BLaER1 (cell line): ENCODE results near the gene MAP7.
"Not testable (repeated sequence)": the region's sequence is repeated elsewhere in the genome, so short reads cannot be mapped to it uniquely, and the experiment has no call there.

Experiments used
- H3K27ac ChIP-seq: shearing (Covaris generic); formaldehyde crosslinking; 2 replicates; pipeline ENCODE4 v1.8.1; 2022
- H3K27me3 ChIP-seq: shearing (Covaris generic); formaldehyde crosslinking; 2 replicates; pipeline ENCODE4 v1.8.1; 2022
- H3K36me3 ChIP-seq: shearing (Covaris generic); formaldehyde crosslinking; 2 replicates; pipeline ENCODE4 v1.8.1; 2022
- H3K4me1 ChIP-seq: shearing (Covaris generic); formaldehyde crosslinking; 2 replicates; pipeline ENCODE4 v1.8.1; 2022
- H3K4me2 ChIP-seq: shearing (Covaris generic); formaldehyde crosslinking; 2 replicates; pipeline ENCODE4 v1.8.1; 2022
- H3K4me3 ChIP-seq: shearing (Covaris generic); formaldehyde crosslinking; 2 replicates; pipeline ENCODE4 v1.8.1; 2022
- H3K9ac ChIP-seq: shearing (Covaris generic); formaldehyde crosslinking; 2 replicates; pipeline ENCODE4 v1.8.1; 2022
- H3K9me3 ChIP-seq: shearing (Covaris generic); formaldehyde crosslinking; 2 replicates; pipeline ENCODE4 v1.8.1; 2022
- H4K20me1 ChIP-seq: shearing (Covaris generic); formaldehyde crosslinking; 2 replicates; pipeline ENCODE4 v1.8.1; 2022
- Cebpa-rat ChIP-seq: shearing (Covaris generic); IDR thresholded peaks from 2 replicates; pipeline ENCODE4 v1.8.1; 2022

MAP7 gene

DNA sequence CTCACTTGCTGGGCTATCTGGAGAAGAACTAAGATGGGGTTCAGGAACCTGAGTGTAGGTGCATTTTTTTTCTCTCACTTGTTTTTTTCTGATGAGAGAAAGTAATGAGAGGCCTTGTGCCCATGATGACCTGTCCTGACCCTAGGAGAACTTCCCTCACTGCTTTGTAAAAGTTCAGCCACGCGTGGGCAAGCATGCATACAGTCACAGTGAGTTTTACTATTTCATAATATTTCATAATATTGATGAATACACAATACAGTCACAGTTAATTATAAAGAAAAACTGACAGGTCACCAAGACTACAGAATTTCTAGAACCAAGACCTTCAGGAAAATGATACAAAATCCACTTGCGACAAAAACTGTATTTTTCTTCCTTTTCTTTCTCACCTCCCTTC is 111.8 kb downstream of the MAP7 start:
- no peak overlapping the region for H3K4me2 ChIP-seq
- no peaks in the 10 kb centered on the region for H3K27me3 ChIP-seq
- no peaks in the 10 kb centered on the region for H4K20me1 ChIP-seq
- H3K9ac ChIP-seq: no peak overlapping the region
- H3K4me3 ChIP-seq: no peak overlapping the region
- no peak overlapping the region for H3K27ac ChIP-seq
- no peaks in the 10 kb centered on the region for H3K9me3 ChIP-seq
- no peaks in the 10 kb centered on the region for H3K4me1 ChIP-seq
- H3K36me3 ChIP-seq: no peaks in the 10 kb centered on the region
- no peak for TF ChIP-seq Cebpa-rat

DNA sequence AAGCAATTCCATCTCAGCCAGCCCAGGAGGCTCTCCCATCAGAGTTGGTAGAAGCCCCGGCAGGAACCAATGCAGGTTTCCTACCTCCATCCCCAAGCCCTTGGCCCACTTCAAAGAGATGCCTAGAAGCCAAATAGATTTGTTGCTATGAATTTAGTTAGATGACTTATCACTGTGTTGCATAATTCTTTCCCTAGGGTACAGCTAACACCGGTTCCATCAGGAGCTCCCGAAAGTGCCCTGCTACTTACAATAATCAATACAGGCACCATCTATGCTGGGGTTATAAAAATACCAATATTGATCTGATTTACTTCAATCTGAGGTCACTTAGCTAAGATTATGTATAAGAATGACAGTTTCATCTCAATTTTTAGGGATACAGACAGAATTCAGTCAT is 113.0 kb downstream of the MAP7 start:
- Histone ChIP-seq H3K4me3 (no peak overlapping the region), H3K4me2 (no peak overlapping the region), H3K27ac (no peak overlapping the region), H4K20me1 (no peaks in the 10 kb centered on the region), H3K27me3 (no peaks in the 10 kb centered on the region), H3K4me1 (no peaks in the 10 kb centered on the region), H3K9ac (no peak overlapping the region), H3K9me3 (no peaks in the 10 kb centered on the region), H3K36me3 (no peaks in the 10 kb centered on the region)
- no peak for TF ChIP-seq Cebpa-rat

DNA sequence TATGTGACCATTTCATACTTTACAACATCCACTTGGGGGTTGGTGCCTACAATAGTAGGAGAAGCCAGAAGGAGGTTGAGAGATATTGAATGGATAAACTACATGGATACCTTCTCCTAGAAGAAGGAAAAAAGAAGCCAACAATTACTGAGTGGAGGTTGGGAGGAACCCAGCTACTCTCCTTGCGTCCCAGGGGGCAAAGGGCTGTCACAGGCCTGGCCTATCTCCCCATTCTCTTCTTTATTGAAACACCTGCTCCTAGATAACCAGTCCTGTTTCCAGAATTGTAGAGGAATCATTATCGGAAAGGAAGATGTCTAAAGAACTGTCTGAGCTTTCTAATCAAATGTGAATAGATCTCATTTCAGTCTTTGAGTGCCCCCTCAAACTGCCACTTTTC is 115.1 kb downstream of the MAP7 start:
- Histone ChIP-seq H4K20me1 (no peaks in the 10 kb centered on the region), H3K27ac (no peak overlapping the region), H3K4me2 (no peak overlapping the region), H3K27me3 (no peaks in the 10 kb centered on the region), H3K36me3 (no peaks in the 10 kb centered on the region), H3K4me1 (no peaks in the 10 kb centered on the region), H3K9ac (no peak overlapping the region), H3K4me3 (no peak overlapping the region), H3K9me3 (no peaks in the 10 kb centered on the region)
- no peak for TF ChIP-seq Cebpa-rat

DNA sequence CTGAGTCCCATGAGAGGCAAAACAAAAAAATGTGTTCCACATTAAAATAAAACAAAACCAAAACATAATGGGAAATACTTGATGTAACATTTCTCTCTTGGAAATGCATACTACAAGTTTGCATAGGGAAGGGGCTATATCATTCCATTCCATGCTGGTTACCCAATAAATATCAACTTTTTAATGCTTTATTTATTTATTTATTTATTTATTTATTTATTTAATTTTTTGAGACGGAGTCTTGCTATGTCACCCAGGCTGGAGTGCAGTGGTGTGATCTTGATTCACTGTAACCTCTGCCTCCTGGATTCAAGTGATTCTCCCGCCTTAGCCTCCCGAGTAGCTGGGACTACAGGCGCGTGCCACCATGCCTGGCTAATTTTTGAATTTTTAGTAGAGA is 118.9 kb downstream of the MAP7 start:
- not testable (repeated sequence) for H3K4me1 ChIP-seq, H3K9ac ChIP-seq, H3K4me2 ChIP-seq, H3K27me3 ChIP-seq, H3K4me3 ChIP-seq, H4K20me1 ChIP-seq, H3K9me3 ChIP-seq, H3K27ac ChIP-seq, H3K36me3 ChIP-seq

DNA sequence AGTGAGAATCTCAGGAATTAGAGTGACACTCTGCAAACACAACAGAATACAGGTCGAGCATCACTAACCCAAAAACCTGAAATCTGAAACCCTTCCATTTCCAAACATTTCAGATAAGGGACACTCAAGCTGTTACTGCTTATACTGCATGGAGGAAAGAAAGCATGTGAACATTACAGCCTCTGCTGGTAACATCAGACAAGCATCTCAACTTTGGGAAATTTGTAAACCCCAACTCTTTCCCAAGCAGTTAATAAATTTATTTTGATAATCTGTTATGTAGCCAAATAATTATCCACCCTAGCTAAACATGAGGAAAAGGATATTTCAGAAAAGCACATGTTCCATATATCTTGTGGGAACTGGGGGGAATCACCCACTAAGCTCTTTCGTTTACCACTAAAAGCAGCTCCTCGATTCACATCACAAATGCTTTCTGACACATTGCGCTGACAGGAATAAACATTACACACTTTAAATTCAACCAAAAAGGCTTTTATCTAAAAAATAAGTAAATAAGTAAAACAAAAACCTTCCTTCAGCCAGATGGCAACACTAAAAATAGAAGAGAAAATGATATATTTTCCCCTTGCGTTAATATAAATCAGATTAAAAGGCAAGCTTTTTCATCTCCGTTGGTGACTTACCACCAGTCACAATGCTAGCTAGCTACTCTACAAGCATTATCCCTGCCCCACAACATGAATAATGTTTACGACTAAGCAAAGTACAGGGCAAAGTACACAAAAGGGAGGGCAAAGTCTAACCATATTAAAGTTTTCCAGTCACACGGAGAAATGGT is 120.8 kb downstream of the MAP7 start:
- no peaks in the 10 kb centered on the region for H3K36me3 ChIP-seq
- no peak overlapping the region for H3K27ac ChIP-seq
- no peaks in the 10 kb centered on the region for H3K27me3 ChIP-seq
- H4K20me1 ChIP-seq: no peaks in the 10 kb centered on the region
- no peak overlapping the region for H3K9ac ChIP-seq
- no peak for TF ChIP-seq Cebpa-rat
- H3K4me1 ChIP-seq: no peaks in the 10 kb centered on the region
- no peaks in the 10 kb centered on the region for H3K9me3 ChIP-seq
- H3K4me2 ChIP-seq: no peak overlapping the region
- no peak overlapping the region for H3K4me3 ChIP-seq

DNA sequence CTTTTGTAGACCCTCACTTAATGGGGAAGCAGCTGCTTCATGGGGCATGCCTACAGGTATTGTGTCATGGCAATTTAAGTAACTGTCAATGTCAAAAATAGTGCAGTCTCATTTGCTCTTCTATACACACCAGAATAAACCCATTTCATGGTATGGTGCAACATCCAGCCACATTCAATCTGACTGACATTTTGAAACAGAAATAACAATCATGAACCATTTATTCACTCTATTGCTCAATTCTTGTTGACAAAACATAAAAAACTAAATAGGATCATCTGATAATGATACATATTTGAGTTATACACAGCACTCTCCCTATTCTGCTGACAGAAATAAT is 122.9 kb downstream of the MAP7 start:
- H3K4me2 ChIP-seq: no peak overlapping the region
- no peaks in the 10 kb centered on the region for H3K36me3 ChIP-seq
- H3K9ac ChIP-seq: no peak overlapping the region
- 0 out of 2 replicates have a peak, but pooled peaks cover 4% of the 10 kb centered on the region for H3K4me1 ChIP-seq
- no peak for TF ChIP-seq Cebpa-rat
- no peak overlapping the region for H3K27ac ChIP-seq
- H3K4me3 ChIP-seq: no peak overlapping the region
- no peaks in the 10 kb centered on the region for H3K9me3 ChIP-seq
- H4K20me1 ChIP-seq: no peaks in the 10 kb centered on the region
- no peaks in the 10 kb centered on the region for H3K27me3 ChIP-seq

DNA sequence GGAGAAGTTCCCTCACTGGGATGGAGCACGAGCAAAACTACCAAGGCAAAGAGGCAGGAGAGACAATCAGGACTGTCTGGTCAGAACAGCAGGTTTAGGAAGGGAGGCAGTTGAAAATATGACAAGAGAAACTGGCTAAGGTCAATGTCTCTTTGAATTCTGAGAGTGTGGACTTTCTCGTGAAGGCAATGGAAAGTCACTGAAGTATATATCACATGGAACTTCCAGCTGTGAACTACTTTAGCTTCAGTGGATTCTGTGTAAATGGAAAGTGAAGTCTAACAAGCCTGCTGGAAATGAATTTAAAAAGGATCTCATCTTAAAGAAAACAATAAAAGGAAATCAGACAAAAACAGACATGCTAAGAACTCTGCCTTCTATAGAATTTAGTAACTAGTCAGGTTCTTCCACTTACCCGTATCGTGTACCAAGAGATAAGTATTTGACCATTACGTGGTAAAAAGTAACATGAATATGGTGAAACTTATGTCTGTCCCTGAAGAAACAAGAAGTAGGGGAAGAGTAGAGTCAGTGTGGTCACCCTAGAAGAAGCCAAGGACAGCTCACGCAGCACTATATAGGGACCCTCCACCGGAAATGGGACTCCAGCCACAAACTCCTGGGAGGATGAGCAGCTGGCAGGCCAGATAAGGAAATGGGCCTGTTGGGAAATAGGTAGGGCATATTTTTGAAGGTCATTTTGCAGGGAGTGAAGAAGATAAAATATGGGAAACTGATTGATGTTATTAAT is 123.4 kb downstream of the MAP7 start:
- no peak overlapping the region for H3K4me2 ChIP-seq
- no peak overlapping the region for H3K9ac ChIP-seq
- no peak for TF ChIP-seq Cebpa-rat
- H3K36me3 ChIP-seq: no peaks in the 10 kb centered on the region
- H4K20me1 ChIP-seq: no peaks in the 10 kb centered on the region
- H3K27me3 ChIP-seq: no peaks in the 10 kb centered on the region
- H3K9me3 ChIP-seq: no peaks in the 10 kb centered on the region
- no peak overlapping the region for H3K4me3 ChIP-seq
- H3K27ac ChIP-seq: no peak overlapping the region
- 0 out of 2 replicates have a peak, but pooled peaks cover 4% of the 10 kb centered on the region for H3K4me1 ChIP-seq

DNA sequence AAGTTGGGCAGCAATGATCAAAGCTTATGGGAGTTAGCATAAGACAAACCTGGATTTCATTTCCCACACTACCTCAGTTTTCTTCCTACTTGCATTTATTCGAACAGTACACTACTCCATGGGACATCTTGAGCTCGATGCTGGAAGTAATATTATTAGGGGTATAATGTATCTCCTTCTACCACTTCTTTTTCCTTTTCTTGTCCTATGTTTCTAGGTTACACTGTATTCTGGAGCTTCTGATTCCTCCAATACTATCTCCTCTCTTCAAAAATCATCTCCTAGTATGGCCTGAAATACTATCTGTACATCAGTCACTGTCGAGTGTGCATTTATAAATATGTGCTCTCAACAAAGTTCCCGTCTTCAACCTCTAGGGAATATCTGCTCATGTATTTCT is 124.4 kb downstream of the MAP7 start:
- Histone ChIP-seq H3K36me3 (no peaks in the 10 kb centered on the region), H3K4me3 (no peak overlapping the region), H3K9me3 (no peaks in the 10 kb centered on the region), H3K4me1 (0 out of 2 replicates have a peak, but pooled peaks cover 4% of the 10 kb centered on the region), H3K27ac (no peak overlapping the region), H3K9ac (no peak overlapping the region), H4K20me1 (no peaks in the 10 kb centered on the region), H3K4me2 (no peak overlapping the region), H3K27me3 (no peaks in the 10 kb centered on the region)
- no peak for TF ChIP-seq Cebpa-rat

DNA sequence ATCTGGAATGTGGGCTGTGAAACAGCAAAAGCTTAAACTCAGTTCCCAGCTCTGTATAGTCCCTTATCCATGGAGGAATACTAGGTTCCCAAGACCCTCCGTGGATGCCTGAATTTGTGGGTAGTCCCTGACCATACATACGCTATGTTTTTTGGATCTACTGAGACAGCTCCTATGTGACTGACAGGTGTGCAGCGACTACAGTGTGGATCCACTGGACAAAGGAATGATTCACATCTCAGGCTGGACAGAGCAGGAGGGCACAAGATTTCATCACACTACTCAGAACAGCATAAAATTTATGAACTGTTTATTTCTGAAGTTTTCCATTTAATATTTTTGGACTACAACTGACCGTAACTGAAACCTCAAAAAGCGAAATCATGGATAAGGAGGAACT is 125.3 kb downstream of the MAP7 start:
- H3K27me3 ChIP-seq: no peaks in the 10 kb centered on the region
- H3K4me2 ChIP-seq: no peak overlapping the region
- H3K4me3 ChIP-seq: no peak overlapping the region
- no peak overlapping the region for H3K27ac ChIP-seq
- no peaks in the 10 kb centered on the region for H3K36me3 ChIP-seq
- no peaks in the 10 kb centered on the region for H4K20me1 ChIP-seq
- 0 out of 2 replicates have a peak, but pooled peaks cover 4% of the 10 kb centered on the region for H3K4me1 ChIP-seq
- no peaks in the 10 kb centered on the region for H3K9me3 ChIP-seq
- TF ChIP-seq Cebpa-rat: no peak
- no peak overlapping the region for H3K9ac ChIP-seq

DNA sequence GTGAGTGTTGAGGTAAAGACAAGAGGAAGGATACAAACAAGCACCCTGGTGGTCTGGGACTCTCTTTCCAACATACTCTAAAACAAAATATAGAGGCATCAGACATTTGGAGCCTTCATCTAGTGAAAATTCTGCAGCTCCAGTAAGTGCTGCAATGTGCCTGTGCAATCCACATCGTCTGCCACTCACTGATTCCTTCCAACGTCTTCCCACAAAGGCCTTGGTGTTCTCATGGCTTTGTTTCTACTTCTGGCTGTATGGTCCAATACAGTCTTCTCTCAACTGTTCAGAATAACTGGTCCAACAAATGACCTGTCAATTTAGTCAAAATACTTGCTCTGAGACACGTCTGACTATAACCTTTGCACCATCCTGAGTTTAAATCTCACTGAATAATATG is 125.8 kb downstream of the MAP7 start:
- H3K9ac ChIP-seq: no peak overlapping the region
- 0 out of 2 replicates have a peak, but pooled peaks cover 4% of the 10 kb centered on the region for H3K4me1 ChIP-seq
- no peak for TF ChIP-seq Cebpa-rat
- H3K27ac ChIP-seq: no peak overlapping the region
- no peaks in the 10 kb centered on the region for H3K9me3 ChIP-seq
- H3K27me3 ChIP-seq: no peaks in the 10 kb centered on the region
- no peak overlapping the region for H3K4me2 ChIP-seq
- no peaks in the 10 kb centered on the region for H4K20me1 ChIP-seq
- no peak overlapping the region for H3K4me3 ChIP-seq
- no peaks in the 10 kb centered on the region for H3K36me3 ChIP-seq
